HepG2 (cell line): Measurements from ENCODE around the gene AGPAT2. TPM values are rescaled to one million over a fixed set of nuclear protein-coding genes. Genes with fewer than 3 reads are reported as not detected.

ENCODE experiments used
- DBP ChIP-seq: sonication (generic); formaldehyde crosslinking; IDR thresholded peaks from 2 replicates; pipeline ENCODE4 v1.4.0; 2020; ENCODE audit warnings: missing genetic modification reagents; ENCODE audit errors: not compliant biosample characterization
- DMTF1 ChIP-seq: sonication (generic); formaldehyde crosslinking; IDR thresholded peaks from 2 replicates; pipeline ENCODE4 v1.4.0; 2020; ENCODE audit warnings: mild to moderate bottlenecking, missing genetic modification reagents
- FLYWCH1 ChIP-seq: sonication (generic); formaldehyde crosslinking; IDR thresholded peaks from 2 replicates; pipeline ENCODE4 v1.8.1; 2023; ENCODE audit warnings: mild to moderate bottlenecking, missing genetic modification reagents
- MATR3 ChIP-seq: sonication (generic); formaldehyde crosslinking; IDR thresholded peaks from 2 replicates; pipeline ENCODE4 v1.4.0; 2020; ENCODE audit warnings: missing genetic modification reagents
- MED13 ChIP-seq: sonication (generic); formaldehyde crosslinking; IDR thresholded peaks from 2 replicates; pipeline ENCODE4 v1.5.0; 2020; ENCODE audit warnings: missing genetic modification reagents
- MIER2 ChIP-seq: IDR thresholded peaks from 2 replicates; pipeline ENCODE4 v1.6.1; 2016; ENCODE audit warnings: missing biosample characterization, missing genetic modification reagents
- MZF1 ChIP-seq: sonication (generic); formaldehyde crosslinking; IDR thresholded peaks from 2 replicates; pipeline ENCODE4 v1.8.1; 2023; ENCODE audit warnings: mild to moderate bottlenecking, missing genetic modification reagents, borderline replicate concordance
- POGZ ChIP-seq: sonication (generic); formaldehyde crosslinking; IDR thresholded peaks from 2 replicates; pipeline ENCODE4 v1.4.0; 2020; ENCODE audit warnings: mild to moderate bottlenecking, missing genetic modification reagents
- REL ChIP-seq: sonication (generic); formaldehyde crosslinking; conservative IDR thresholded peaks from 2 replicates; pipeline ENCODE4 v1.8.0; 2022; ENCODE audit warnings: mild to moderate bottlenecking, missing genetic modification reagents, moderate library complexity
- SRF ChIP-seq: IDR thresholded peaks from 2 replicates; pipeline ENCODE4 v1.6.1; 2011; ENCODE audit warnings: mild to moderate bottlenecking, low read depth, low read length, moderate library complexity
- ZFAT ChIP-seq: sonication (generic); formaldehyde crosslinking; conservative IDR thresholded peaks from 2 replicates; pipeline ENCODE4 v1.8.1; 2023; ENCODE audit warnings: missing genetic modification reagents, inconsistent platforms
- ZKSCAN5 ChIP-seq: sonication (generic); formaldehyde crosslinking; IDR thresholded peaks from 2 replicates; pipeline ENCODE4 v1.5.1; 2020; ENCODE audit warnings: mild to moderate bottlenecking, missing genetic modification reagents
- ZNF17 ChIP-seq: sonication (generic); formaldehyde crosslinking; IDR thresholded peaks from 2 replicates; pipeline ENCODE4 v1.5.0; 2020; ENCODE audit warnings: mild to moderate bottlenecking, missing genetic modification reagents
- ZNF383 ChIP-seq: sonication (generic); formaldehyde crosslinking; IDR thresholded peaks from 2 replicates; pipeline ENCODE4 v1.4.0; 2020; ENCODE audit warnings: missing genetic modification reagents, mild to moderate bottlenecking, borderline replicate concordance
- ZNF430 ChIP-seq: sonication (generic); formaldehyde crosslinking; IDR thresholded peaks from 2 replicates; pipeline ENCODE4 v1.9.0; 2021; ENCODE audit warnings: mild to moderate bottlenecking, missing genetic modification reagents
- ZNF451 ChIP-seq: sonication (generic); formaldehyde crosslinking; IDR thresholded peaks from 2 replicates; pipeline ENCODE4 v1.5.0; 2020; ENCODE audit warnings: mild to moderate bottlenecking, missing genetic modification reagents
- ZNF496 ChIP-seq: sonication (generic); formaldehyde crosslinking; IDR thresholded peaks from 2 replicates; pipeline ENCODE4 v1.8.1; 2023; ENCODE audit warnings: mild to moderate bottlenecking, moderate library complexity, missing genetic modification reagents; ENCODE audit not compliant: insufficient replicate concordance
- ZNF558 ChIP-seq: sonication (generic); formaldehyde crosslinking; IDR thresholded peaks from 2 replicates; pipeline ENCODE4 v1.9.0; 2022; ENCODE audit warnings: mild to moderate bottlenecking, missing genetic modification reagents, borderline replicate concordance
- ZNF776 ChIP-seq: sonication (generic); formaldehyde crosslinking; IDR thresholded peaks from 2 replicates; pipeline ENCODE4 v1.4.0; 2020; ENCODE audit warnings: mild to moderate bottlenecking, missing genetic modification reagents
- ZNF841 ChIP-seq: sonication (generic); formaldehyde crosslinking; IDR thresholded peaks from 2 replicates; pipeline ENCODE4 v1.8.1; 2023; ENCODE audit warnings: missing genetic modification reagents, borderline replicate concordance
- ZSCAN25 ChIP-seq: sonication (generic); formaldehyde crosslinking; IDR thresholded peaks from 2 replicates; pipeline ENCODE4 v1.8.0; 2022; ENCODE audit warnings: mild to moderate bottlenecking, missing genetic modification reagents
- polyA plus RNA-seq, 8 experiments: library from polyadenylated mRNA; depleted of rRNA in 3 of 8; stranded (reverse) in 7 of 8; unstranded in 1 of 8; fragments of >200 nt; fragmentation: Illumina TruSeq in 4 of 8; extraction: Trizol in 4 of 8; gene quantifications; 2 replicates each; pipeline versions ENCODE4 v1.2.1 to v1.2.3, GENCODE V29; 2011 to 2016; ENCODE audit warnings: low read depth in 4 of 8, missing spikeins in 1 of 8, mixed read lengths in 1 of 8; ENCODE audit not compliant: insufficient read depth in 1 of 8
- total RNA-seq, 5 experiments: library from RNA; depleted of rRNA; stranded (reverse); fragments of >200 nt; fragmentation: Illumina TruSeq; extraction: Trizol; gene quantifications; 2 replicates each; pipeline ENCODE4 v1.2.3, GENCODE V29; 2016; ENCODE audit warnings: low read depth in 1 of 5
- TF ChIP-seq, protein P1 (sequence below): sonication (generic); formaldehyde crosslinking; IDR thresholded peaks from 2 replicates; pipeline ENCODE4 v1.5.0; 2020; ENCODE audit warnings: mild to moderate bottlenecking, missing genetic modification reagents
- TF ChIP-seq, protein P2 (sequence below): sonication (generic); formaldehyde crosslinking; IDR thresholded peaks from 2 replicates; pipeline ENCODE4 v1.5.1; 2020; ENCODE audit warnings: missing genetic modification reagents, mild to moderate bottlenecking, borderline replicate concordance

The AGPAT2 gene
- total and polyA plus RNA-seq, 2 of the 13 experiments (the other 11 are each of a cell fraction or from before 2014, with no cell fraction given), result 3.9 to 25.8 TPM

GRCh38 chr9:136693490-136694162, 6.4 kb upstream of the AGPAT2 start (continued):
- TF ChIP-seq SRF (no peak), ZNF558 (CRISPR knock-in tag) (no peak), ZNF451 (CRISPR knock-in tag) (no peak), ZNF383 (CRISPR knock-in tag) (no peak), ZNF430 (0 out of 2 replicates have a peak, but pooled peaks have one; percentile 73), MED13 (CRISPR knock-in tag) (no peak), ZKSCAN5 (CRISPR knock-in tag) (peak; percentile 41; the same call in 1 of the 2 replicates), ZFAT (no peak), DMTF1 (CRISPR knock-in tag) (no peak), POGZ (CRISPR knock-in tag) (peak; percentile 64; the same call in 1 of the 2 replicates), ZSCAN25 (CRISPR knock-in tag) (peak; percentile 98), MIER2 (CRISPR knock-in tag) (no peak), ZNF776 (CRISPR knock-in tag) (peak; percentile 61; the same call in 1 of the 2 replicates), MATR3 (CRISPR knock-in tag) (no peak), FLYWCH1 (no peak), ZNF496 (CRISPR knock-in tag) (no peak), MZF1 (peak; percentile 56; the same call in 1 of the 2 replicates), REL (CRISPR knock-in tag) (no peak), ZNF17 (CRISPR knock-in tag) (no peak), ZNF841 (CRISPR knock-in tag) (no peak), DBP (CRISPR knock-in tag) (no peak)
- TF ChIP-seq, protein P1, sequence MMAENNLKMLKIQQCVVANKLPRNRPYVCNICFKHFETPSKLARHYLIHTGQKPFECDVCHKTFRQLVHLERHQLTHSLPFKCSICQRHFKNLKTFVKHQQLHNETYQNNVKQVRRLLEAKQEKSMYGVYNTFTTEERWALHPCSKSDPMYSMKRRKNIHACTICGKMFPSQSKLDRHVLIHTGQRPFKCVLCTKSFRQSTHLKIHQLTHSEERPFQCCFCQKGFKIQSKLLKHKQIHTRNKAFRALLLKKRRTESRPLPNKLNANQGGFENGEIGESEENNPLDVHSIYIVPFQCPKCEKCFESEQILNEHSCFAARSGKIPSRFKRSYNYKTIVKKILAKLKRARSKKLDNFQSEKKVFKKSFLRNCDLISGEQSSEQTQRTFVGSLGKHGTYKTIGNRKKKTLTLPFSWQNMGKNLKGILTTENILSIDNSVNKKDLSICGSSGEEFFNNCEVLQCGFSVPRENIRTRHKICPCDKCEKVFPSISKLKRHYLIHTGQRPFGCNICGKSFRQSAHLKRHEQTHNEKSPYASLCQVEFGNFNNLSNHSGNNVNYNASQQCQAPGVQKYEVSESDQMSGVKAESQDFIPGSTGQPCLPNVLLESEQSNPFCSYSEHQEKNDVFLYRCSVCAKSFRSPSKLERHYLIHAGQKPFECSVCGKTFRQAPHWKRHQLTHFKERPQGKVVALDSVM (CRISPR knock-in tag), result no peak
- TF ChIP-seq, protein P2, sequence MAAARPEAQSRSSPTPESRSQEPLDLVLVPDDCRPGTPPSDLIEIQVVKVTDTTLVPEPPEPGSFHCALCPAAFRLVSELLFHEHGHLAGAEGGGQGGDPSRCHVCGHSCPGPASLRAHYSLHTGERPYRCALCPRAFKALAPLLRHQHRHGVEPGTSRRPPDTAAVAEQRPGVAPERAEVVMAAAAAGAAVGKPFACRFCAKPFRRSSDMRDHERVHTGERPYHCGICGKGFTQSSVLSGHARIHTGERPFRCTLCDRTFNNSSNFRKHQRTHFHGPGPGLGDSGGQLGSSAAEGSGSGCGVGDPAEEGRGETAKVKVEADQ (CRISPR knock-in tag), result no peak; the same call in 1 of the 2 replicates
